GM21825 (cell line): Measurements from ENCODE around the gene DGKB.

Experiments
- ATAC-seq: cut with Tn5 transposase; IDR thresholded peaks from one replicate; pipeline ENCODE4 v1.9.1; 2021; ENCODE audit warnings: mild to moderate bottlenecking, moderate library complexity; ENCODE audit not compliant: unreplicated experiment

The DGKB gene

DNA sequence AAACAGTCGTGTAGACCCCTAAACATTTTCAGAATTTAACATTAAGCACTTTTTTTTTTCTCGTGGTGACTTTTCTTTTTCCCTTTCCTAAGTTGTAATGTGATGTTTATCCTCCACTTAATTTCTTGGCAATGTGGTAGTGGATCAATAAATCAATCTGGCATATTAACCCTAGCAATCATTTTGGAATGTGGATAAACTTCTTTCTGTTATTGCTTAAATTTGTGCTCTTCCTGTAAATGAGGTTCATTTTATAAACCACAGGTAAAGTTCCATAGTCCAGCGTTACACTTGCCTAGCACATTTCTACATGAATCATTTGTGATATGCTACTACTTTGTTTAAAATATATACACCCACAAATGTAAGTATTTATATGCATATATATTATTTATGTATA lies 665.7 kb downstream of the DGKB start:
- ATAC-seq = no peak

DNA sequence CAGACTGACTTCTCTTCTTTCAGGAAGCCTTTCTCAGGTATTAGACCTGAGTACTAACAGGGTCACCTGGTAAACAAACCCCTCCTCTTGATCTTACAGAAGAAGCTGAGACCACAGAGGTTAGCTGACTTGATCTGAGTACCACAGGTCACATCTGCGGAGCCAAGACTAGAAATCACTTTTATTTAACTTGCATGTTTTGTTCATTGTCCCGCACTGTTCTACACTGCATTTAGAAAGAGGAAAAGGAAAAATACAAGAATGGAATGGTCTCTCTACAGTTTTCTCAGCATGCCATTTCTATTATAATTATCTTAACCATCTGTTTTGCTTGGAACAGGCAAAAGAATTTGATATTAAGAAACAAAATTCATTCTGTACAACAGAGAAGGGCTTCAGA lies 667.5 kb downstream of the DGKB start:
- ATAC-seq = no peak

DNA sequence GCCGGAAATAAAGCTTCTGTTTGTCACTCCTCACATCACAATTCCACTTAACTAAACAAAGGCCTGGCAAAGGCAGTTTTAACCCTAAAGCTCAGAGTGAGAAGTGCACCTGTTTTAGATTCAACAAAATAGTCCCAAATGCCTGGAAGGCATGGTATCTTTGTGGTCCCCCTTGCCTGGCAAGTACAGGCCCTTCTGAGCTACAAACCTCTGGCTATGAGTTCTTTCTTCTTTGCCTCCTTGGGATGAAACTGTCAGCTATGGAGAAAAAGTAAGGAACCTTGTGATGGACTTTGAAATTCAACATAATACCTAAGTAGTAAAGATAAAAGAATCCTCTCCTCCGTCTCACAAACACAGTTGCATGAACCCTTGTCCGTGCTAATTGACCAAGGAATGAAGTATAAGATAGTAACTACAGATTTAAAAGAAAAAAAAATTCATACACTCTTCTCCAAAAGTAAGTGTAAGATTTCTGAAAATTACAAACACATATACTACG lies 668.6 kb downstream of the DGKB start:
- no peak for ATAC-seq

DNA sequence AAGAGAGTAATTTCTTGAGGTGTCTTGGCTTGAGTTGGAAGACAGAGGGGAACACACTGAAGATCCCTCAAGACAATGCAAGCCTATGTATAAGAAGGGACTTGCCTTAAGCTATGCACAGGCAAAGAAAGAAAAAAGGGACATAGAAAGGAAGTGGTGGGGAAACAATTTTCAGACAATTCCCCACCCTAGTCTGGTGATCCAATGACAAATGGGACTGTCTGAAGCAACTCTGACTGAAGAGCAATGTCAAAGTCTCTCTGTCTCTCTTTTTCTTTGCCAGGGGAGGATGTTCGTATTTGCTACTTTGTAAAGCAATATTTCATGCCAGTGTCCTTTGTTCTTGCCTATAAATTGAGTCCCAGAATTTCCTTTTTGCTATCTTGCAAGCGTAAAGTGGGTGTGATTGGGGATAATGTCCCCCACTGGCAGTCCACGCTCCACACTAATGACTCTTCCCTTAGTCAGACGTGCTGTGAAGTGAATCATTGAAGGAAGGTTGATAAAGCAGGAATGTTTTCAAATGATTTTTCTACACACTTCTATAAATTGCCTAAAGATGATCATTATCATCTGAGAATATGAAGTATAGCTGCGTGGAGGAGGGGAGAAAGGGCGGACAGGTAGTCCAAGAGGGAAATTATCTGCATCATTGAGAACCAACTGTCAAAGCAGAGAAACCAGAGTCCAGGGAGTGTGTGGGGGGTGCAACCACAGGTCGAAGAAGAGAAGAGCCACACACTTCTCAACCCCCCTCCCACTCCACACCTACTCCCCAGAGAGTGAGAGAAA lies 669.3 kb downstream of the DGKB start:
- ATAC-seq = no peak

DNA sequence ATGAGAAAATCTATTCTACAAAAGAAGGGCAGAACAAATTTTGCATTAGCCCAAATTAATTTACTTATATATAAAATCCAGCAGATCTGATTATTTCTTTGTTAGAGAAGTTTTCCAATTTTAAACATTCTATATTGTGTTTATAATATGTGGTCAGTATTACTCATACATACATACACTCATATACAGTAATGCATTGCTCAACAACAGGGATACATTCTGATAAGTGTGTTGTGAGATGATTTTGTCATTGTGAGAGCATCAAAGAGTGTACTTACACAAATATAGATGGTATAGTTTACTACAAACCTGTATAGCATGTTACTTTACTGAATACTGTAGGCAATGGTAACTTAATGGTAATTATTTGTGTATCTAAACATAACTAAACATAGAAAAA lies 673.5 kb downstream of the DGKB start:
- no peak for ATAC-seq

DNA sequence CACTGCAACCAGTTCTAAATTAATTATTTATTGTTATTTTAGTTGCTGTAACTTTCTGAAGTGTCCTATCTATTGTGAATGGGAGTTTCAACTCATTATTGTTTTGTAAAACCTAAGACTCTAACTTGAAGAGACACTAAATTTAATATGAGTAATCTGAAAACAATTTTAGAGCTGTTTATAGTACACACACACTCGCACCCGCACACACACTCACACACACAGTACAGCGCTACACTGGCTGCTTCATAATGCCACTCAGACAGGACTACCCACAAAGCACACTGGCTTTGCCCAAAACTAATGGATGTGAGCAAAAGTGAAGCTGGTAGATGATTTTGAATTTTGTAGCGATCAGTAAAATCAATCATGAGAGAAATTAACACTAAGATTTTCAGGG lies 674.2 kb downstream of the DGKB start:
- no peak for ATAC-seq

DNA sequence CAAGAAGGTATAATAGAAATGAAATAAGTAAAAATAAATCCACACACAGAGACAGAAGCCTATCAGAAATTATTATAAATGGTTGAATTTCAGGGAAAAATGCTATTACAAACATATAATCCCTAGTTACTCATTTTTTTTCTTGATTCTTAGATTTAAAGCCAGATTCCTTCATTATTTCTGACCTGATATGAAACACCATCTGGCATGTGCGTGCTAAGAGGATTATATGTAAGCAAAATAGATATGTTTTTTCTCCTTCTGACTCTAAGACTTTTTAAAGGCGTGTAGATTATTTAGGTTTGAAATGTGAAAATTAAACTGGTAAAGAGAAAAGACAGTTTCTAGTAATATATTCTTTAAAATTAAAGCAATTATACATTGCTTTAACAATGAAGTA lies 676.4 kb downstream of the DGKB start:
- ATAC-seq = no peak

DNA sequence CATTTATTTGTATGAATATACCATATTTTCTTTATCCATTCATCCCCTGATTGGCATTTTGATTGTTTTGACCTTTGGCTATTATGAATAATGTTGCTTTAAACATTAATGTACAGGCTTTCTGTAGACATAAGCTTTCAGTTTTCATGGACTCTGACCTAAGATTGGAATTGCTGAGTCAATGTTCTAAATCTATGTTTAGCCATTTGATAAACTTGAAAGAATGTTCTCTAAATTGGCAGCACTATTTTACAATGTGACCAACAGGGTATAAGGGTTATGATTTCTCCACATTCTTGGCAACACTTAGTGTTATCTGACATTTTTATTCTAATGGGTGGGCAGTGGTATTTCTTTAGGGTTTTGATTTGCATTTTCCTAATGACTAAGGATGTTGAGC lies 683.4 kb downstream of the DGKB start:
- ATAC-seq = no peak

DNA sequence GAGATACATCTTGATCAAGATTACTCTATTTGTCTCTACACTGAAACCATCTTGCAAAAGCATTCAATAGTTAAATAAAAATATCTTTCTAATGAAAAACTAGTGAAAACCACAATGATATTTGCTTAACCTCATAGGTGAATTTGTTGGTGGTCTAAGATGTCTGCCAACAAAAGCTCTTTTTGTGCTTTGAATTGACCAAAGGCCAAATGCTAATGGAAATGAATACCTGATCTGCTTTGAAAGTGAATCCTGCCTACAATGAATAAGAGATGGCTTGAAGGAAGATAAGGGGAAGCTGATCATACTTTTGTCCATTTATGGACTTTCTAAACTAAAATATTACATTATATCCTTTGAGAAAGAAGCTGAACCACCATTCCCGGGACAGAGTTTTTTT lies 684.2 kb downstream of the DGKB start:
- no peak for ATAC-seq

DNA sequence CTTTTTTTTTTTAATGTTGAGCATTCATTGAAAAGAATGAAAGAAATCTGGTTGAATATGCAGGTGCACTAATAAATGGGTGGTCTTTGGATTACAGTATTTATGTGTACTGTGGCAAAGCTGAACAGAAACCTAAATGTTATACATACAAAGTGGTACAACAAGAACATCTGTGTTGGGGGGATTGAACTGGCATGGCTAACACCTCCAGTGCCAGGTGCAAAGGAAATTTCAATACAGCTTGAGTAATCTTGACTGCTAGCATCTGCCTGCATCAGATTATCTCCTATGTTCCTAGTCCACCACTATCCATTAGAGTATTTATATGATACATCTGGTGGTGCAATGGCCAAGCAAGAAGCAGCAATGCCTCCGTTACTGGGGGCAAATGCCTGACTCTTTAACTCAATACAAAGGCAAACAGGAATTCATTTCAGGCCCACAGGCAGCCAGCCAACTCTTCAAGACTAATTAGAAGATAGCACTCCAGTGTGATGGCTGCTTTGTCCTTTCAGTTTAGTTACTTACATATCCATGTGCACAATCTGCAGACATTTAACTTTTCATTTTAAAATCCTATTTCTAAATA lies 692.6 kb downstream of the DGKB start:
- no peak for ATAC-seq

DNA sequence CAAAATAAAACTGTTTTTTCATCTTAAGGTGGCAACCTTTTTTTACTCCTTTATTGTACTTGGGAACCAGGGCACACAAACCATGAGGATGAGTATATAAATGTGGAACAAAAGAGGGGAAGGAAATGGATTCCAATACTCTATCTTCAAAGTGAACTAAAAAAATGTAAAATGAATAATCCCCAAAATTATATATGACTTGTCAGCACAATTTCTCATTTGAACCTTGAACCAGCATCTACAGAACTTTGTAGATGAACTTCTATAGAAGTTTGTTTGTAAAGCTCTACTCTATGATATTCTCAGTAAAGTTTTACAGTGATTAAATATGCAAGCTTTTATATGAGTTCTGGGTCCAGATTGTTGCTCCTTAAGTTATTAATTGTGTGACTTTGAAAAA lies 694.8 kb downstream of the DGKB start:
- ATAC-seq = no peak

DNA sequence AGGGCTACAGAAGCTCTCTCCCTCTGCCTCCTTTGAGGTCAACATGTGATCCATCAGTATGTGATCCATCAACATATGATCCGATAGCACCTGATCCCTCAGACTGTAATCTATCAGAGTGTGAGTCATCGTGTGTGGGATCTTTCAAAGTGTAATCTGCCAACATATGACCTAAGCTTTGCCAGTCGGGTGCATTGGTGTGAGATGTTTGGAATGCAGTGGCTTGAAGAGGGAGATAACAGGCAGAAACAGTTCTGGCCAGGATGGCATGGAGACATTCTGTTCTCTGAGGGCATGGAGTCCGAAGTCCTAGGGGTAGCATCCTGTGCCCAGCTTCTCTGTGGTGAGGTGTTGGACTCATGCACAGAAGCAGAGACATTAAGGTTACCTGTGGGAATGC lies 695.4 kb downstream of the DGKB start:
- ATAC-seq = no peak

DNA sequence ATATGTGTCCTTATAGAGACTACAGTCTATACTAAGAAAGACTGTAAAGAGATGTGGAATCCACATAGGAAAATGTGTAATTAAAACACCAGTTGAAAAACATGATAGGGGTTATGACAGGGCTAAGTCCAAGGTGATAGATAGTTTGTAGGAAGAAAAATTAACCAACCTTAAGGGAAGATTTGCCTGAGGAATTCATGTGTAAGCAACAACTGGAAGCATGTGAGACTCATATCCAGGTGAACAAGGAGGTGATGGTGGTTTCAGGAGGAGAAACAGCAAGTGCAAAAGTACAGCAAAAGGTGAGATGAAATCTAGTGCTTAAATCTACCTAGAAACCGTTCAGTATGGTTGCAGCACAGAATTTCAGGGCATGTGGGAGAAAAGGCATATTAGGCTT lies 696.4 kb downstream of the DGKB start:
- no peak for ATAC-seq

DNA sequence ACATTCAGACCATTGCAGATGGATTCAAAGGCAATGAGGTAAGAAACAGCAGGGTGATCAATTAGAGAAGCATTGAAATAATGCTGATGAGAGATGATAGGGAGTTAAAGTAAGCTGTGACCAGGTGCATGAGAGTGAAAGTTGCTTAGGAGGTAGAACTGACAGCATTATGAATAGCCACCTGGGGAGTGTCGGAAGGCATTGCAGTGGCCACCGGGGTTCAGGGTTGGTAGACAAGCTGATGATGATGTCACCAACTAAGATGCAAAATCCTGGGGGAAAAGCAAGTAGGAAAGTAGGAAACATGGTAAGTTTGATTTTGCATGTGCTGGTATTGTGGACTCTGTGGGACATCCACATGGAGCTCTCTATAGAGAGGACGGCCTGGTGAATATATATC lies 701.2 kb downstream of the DGKB start:
- ATAC-seq = no peak

DNA sequence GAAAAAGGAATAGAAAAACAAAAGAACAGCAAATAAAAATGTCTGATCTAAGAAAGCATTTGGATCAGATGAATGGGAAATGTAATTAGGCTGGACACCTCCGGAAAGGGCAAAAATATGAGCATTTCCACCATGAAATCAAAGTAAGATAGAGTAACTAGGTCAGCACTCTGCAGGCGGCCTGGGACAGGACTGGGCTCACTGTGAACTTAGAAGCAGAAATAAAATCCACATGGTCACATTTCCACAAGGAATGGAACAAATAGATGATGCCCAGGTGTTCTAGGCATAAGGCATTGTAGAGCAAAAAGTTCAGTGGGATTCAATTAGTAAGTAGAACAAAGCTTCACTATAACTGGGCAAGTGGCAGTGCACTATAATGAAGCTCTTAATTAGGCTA lies 703.2 kb downstream of the DGKB start:
- no peak for ATAC-seq

DNA sequence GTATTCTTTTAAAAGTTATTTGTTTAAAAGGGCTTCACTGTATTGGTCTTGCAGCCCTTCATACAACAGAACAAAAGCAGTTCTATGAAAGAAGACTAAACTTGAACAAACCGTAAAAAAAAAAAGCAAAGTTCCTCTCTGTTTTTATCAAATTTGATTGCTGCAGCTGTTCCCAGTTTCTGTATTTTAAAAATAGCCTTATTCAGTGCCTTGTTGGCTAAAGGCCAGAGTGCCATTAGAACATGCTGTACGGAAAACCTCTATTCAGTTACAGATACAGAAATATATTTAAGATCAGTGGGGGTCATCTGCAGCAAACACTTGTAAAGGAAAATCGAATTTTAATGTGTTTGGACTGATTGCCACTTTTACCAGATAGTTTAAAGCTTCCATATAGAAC lies 705.3 kb downstream of the DGKB start:
- ATAC-seq = no peak

DNA sequence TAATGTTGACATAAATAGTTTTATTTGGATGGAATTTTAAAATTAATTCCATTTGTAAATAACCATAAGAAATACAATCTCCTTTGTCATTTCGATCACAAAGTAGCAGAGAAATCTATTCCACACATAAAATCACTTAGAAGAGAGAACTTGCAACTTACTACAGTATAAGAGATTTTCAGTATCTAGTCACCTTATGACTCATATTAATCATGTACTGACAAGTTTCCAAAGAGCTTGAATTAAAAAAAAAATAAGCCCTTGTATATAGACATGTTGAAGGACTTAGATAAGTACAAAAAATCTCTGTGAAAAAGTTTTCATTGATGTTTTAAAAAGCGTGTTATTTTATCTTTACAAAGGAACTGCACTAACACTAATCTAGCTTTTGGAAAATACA lies 706.0 kb downstream of the DGKB start:
- no peak for ATAC-seq

DNA sequence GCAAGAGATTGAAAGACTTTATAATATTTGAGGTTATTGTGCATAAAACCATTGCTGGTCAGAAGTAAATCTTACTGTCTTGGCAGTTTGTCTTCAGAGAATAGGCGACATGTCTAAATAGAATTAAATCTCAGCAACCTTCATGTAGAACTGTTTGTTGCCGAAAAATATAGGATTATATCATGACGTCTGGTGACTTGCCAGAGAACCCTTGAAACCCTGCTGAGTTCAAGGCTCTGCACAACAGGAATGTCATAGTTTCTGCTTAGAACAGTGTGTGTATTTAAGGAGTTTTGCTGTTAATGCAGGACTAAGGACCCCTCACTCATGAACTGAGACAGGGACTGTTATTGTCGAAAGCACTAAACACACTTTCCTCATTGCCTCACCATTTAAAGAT lies 706.7 kb downstream of the DGKB start:
- no peak for ATAC-seq

DNA sequence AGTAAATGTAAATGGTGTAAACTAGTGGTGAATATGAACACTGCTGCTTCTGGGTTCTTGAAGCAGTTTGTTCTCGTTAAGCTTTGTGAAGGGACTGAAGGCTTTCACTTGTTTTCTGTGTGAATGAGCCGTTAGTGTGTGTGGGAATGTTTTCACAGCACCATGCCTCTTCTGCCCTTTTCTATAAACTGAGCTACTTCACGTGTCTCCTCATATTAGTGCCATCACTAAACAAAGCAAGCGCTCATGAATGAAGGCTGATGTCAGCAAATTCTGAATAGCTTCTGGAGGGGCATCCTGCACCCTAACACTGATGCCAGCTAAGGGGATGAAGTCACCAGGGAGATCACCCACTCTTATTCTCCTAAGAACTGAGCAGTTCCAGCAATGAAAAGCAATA lies 707.5 kb downstream of the DGKB start:
- ATAC-seq = no peak

DNA sequence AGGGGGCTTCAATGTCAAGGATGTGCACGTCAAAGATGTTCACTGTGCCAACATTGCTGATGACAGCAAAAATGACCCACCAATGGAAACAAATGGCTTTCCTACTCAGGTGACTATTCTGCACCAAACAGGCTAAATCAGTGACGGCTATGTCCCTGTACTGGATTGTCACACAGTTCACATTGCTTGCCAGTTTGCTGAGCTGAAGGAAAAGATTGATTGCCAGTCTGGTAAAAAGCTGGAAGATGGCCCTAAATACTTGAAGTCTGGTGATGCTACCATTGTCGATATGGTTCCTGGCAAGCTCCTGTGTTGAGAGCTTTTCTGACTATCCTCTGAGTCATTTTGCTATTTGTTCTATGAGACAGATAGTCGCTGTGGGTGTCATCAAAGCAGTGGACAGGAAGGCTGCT lies 710.9 kb downstream of the DGKB start:
- ATAC-seq = no peak

DNA sequence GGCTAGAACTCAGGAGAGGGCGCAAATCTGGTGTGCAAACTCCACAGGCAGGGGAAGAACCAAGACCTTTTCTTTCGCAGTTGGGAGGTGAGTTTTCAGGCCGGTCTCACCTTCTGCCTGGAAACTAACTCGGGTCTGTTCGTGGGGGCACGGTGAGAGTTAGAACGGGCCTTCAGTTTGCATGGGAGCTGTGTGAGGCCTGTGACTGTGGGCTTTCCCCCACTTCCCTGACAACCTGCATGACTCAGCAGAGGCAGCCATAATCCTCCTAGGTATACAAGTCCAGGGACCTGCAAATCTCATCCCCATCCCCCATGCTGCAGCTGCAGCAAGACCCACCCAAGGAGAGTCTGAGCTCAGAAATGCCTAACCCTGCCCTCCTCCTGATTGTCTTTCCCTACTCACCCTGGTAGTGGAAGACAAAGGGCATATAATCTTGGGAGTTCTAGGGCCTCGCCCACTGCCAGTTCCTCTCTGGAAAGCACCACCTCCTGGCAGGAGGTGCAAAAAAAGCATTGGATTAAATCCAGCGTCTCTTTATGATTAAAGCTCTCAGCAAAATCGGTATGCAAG lies 718.2 kb downstream of the DGKB start:
- ATAC-seq = no peak

DNA sequence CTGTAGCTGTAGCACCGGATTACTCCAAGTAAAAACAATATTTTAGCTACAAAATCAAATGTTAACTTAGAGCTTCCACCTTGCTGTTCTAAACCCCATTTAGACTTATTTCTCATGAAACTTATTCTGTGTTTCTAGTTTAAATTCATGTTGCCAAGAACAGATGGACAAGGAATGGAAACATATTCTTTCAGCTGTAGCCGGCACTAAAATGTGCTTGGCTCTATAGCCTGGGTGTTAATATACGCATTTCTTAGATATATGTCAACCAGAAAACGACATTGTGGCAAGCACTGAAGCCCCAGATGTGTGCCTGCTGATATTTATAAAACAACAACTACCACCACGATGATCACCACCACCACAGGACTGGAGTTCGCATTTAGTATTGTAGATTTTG lies 722.8 kb downstream of the DGKB start:
- no peak for ATAC-seq
